GM19193 (cell line): ENCODE data around the gene VMO1.

Experiments
- POLR2A ChIP-seq: IDR thresholded peaks from 4 replicates; pipeline ENCODE4 v1.6.1; 2011; ENCODE audit not compliant: insufficient read depth, insufficient read length; ENCODE audit errors: extremely low read depth

Gene VMO1

DNA sequence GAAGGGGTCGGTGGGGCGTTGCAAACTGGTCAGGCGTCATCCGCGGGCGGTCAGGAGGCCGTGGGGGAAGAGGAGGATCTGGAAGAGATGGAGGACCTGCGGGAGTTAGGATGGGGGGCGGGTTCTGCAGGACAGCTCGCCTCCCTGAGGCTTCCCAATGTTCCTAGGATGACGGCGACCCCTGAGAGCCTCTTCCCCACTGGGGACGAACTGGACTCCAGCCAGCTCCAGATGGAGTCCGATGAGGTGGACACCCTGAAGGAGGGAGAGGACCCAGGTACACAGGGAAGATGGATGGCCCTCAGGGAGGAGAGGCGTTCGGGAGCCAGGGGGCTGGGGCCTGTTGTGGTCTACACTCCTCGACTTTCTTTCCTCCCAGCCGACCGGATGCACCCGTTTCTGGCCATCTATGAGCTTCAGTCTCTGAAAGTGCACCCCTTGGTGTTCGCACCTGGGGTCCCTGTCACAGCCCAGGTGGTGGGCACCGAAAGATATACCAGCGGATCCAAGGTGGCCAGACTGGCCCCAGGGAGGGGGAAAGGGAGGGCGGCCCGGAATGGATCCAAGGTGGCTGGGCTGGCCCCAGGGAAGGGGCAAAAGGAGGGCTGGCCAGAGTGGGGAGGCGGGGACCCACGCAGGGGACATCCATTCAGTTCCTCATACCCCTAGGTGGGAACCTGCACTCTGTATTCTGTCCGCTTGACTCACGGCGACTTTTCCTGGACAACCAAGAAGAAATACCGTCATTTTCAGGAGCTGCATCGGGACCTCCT is 21.6 kb upstream of the VMO1 start:
- no peak for TF ChIP-seq POLR2A

DNA sequence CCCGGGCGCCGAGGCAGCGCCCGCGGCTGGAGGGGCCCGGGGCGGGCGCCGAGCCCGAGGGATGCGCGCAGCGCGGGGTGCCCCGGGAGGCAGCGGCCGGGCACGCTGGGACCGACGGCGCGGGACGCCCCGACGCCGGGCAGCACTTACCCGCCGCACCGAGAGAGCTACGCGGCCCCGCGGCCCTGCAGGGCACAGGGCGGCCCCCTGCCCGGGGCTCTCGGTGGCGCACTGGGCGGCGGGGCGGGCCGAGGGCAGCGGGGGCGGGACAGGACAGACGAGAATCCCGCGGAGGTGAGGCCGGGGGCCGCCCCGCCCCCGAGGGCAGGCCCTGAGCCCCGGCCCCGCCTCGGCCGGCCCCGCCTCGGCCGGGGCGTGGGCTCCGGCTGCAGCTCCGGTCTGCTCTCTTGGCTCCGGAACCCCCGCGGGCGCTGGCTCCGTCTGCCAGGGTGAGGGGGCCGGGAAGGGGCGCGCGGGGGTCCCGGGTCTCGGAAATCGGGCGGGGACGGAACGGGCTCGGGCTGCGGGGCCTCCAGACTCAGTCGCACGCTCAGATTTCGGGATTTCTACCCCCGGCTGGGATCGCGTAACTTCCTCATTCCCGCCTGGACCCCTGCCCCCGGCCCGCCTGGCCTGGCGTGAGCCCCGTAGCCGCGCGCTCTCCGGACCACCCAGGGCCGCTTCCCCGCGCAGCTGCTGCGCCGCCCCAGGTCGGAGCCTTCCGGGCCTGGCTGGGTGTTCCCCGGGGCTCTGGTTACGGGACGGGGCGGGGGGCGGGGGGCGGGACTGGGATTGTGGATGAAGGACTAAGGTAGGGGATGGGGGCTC is 20.8 kb upstream of the VMO1 start, which contains the start of gene PLD2:
PLD2 (plus strand) TSS at position 376 of the 828 bp plus-strand sequence. CDS start 621 bp downstream, outside the sequence.
- peak; percentile 69 for TF ChIP-seq POLR2A

DNA sequence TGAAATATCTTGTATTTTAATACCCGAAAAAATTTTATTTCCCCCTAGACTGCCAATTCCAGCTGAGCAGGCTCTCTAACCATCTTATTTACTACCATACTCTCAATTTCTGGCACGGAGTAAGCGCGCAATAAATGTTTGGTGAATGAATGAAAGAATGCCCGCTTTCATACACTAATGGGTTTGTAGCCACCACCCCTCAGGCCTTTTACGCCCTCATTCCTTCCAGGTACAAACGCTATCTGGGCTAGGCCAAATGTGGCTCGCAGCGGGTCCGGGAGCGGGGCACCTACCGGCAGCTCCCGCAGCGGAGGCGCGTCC is 20.3 kb upstream of the VMO1 start:
- TF ChIP-seq POLR2A = no peak

DNA sequence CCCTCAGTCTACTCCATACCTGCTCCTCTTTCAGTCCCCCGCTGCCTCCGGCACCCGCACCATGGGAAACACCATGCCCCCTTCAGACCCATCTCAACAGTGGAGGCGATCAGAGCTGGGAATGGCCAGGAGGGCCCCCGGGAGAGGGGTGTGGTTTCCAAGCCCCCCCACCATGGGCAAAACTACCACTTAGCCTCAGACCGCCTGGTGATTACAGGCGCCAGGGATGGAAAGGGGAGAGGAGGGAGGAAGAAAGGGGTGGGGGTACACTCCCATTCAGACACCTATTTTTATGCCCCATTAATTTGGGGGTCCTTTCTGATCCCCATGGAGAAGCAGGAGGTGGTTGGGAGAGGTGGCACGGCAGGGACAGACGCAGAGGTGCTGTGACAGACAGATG is 16.1 kb upstream of the VMO1 start, which contains the start of gene C17orf114:
C17orf114 (minus strand) TSS at position 101 of the 400 bp plus-strand sequence.
- TF ChIP-seq POLR2A = no peak

DNA sequence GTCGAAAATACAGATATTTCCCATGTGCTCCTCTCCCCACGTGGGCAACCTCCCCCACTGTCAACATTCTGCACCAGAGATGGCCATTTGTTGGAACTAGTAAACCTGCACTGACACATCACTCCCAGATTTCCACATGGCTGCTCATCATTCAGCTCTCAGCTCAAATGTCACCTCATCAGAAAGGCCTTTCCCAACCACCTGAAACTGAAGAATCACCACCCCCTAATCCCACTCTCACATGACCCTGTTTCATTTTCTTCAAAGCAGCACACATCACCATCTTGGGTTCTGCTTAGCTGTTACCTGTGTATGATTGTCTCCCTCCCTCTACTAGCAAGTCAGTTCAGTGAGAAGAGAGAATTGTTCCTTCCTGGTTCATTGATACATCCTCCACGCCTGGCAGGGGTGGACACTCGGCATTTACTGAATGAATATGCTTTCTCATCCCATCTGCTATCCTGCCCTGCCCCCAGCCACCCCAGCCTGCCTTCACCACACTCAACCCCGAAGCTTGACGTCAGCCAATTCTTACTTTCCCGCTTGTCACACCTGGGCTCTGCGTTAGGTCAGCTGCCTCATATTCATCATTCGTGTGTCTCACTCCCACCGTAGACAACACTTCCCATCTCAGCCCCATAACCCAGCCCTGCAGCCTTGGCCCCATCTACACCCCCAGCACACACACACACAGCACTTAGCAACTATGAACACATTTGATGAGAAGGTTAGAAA is 14.5 kb upstream of the VMO1 start:
- no peak for TF ChIP-seq POLR2A

DNA sequence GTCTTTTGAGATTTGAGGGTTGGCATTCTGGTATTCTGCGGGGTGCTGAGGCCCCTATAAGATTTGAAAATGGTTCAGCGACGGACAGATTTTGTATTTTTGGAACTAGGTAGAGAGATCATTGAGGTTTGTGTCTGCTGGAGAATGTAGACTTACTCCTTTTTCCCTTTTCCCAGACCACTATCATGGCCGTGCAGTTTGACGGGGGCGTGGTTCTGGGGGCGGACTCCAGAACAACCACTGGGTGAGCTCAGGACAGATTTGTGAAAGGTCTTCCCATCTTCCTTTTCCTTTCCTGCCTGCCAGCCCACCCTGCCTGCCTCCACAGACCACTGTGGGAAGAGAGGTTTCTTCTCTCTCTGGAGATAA is 10.4 kb upstream of the VMO1 start:
- no peak for TF ChIP-seq POLR2A

DNA sequence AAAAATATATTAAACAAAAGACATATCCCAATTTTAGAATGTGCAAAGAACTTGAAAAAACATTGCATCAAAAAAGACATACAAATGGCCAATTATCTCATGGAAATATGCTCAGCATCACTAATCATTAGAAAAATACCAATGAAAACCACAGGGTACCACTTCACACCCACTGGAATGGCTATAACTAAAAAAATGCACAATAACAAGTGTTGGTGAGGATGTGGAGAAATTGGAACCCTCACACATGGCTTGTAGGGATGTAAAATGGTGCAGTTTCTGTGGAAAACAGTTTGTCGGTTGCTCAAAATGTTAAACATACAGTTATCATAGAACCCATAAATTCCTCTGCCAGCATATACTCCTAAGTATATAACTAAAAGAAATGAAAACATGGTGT is 9.0 kb upstream of the VMO1 start:
- no peak for TF ChIP-seq POLR2A

DNA sequence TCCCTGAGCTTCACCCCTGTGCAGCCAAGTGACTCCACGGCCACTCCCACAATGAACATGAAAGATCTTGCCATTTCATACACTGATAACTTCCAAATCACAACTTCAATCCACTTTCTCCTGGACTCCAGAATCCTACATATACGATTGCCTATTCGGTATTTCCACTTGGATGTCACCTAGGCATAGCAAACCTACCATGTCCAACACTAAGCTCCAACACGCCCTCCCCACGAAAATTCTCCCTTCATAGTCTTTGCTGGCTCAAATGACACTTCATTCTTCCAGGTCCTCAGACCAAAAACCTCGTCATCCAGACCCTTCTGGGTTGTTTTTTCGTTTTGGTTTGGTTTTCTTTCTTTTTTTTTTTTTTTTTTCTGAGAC is 4.5 kb upstream of the VMO1 start:
- TF ChIP-seq POLR2A = no peak

DNA sequence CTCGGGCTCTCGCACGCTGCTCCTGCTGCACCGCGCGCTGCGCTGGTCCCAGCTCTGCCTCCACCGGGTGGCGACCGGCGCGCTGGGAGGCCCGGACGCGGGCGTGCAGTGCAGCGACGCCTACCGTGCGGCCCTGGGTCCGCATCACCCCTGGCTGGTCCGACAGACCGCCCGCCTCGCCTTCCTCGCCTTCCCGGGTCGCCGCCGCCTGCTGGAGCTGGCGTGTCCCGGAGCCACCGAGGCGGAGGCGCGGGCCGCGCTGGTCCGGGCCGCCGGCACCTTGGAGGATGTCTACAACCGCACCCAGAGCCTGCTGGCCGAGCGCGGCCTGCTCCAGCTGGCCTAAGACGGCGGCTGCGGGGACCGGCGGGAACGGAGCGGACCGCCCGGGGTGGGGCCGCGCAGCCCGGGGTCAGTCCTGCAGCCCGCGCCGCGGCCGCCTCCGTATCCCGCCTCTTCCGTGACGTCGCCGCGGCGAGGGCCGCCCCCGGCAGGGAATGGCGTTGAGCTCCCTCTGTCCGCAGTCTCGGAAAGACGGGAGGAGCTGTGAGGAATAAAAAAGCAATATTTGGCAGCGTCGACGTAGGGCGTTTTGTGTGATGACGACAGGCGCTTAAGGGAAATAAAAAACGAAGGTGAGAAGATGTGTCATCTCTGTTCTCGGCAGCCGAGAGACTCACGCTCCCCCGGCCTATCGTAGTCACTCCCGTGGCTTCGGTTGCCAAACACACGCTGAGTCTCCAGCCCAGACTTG is 4.0 kb upstream of the VMO1 start:
- TF ChIP-seq POLR2A = peak; percentile 71

DNA sequence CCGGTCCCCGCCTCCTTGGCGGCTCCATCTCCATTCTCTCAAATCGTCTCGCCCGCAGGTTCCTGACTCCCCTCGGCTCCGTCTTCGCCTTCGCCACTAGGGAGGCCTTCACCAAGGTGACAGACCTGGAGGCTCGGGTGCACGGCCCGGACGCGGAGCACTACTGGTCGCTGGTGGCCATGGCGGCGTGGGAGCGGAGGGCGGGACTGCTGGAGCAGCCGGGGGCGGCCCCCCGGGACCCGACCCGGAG is 3.5 kb upstream of the VMO1 start:
- no peak for TF ChIP-seq POLR2A

DNA sequence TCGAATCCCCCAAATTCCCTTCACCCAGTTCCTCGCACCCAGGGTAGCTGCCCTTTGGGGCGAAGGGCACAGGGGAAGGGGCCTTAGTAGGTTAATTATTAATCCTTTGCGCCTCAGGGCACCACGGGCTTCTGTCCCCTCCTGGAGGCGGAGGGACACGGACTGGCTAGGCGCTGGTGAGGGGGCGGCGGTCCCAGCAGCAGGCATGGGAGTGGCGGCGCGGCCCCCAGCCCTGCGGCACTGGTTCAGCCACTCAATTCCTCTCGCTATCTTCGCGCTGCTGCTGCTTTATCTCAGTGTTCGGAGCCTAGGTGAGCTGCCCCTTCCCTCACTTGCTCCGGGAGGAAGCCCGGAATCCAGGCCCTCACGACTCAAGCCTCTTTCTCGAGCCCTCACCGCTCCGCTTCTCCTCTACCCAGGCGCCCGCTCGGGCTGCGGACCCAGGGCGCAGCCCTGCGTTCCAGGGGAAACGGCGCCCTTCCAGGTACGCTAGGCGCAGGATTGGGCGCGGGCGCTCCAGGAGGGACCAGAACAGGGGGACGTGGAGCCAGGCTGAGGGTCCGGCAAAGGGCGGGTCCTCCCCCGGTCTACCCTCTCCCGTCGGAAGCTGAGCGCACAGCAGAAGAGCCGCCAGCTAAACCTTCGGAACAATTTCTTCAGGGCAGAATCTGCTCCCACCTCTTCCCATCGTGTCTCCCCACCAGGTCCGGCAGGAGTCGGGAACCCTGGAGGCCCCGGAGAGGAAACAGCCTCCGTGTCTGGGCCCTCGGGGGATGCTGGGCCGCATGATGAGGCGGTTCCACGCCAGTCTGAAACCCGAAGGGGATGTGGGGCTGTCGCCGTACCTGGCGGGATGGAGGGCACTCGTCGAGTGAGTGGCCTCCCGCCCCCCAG is 2.9 kb upstream of the VMO1 start, which contains the start of gene GLTPD2:
GLTPD2 (plus strand) TSS at position 158 of the 894 bp plus-strand sequence; CDS start at position 206, 48 bp downstream.
- no peak for TF ChIP-seq POLR2A

DNA sequence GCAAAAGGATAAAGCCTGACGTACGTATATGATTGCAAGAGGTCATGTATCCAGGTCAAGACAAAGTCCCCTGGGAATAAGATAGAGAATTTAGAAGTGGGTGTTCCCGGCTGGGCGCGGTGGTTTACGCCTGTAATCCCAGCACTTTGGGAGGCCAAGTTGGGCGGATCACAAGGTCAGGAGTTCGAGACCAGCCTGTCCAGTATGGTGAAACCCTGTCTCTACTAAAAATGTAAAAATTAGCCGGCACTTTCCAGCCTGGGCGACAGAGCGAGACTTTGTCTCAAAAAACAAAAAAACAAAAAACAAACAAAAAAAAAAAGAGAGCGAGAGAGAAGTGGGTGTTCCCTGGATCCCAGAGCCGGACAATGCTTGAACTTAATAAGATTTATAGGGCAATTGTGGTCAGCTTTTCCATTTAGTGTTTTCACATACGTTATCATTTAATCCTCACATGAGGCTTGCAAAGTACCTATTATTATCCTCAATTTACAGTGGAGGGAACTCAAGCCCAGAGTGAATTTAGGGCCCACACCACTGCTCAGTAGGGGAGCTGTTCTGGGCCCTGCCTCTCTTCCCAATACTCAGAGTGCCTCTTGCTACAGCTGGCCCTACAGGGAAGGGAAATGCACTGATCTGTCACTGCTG is 2.1 kb upstream of the VMO1 start:
- TF ChIP-seq POLR2A = no peak

DNA sequence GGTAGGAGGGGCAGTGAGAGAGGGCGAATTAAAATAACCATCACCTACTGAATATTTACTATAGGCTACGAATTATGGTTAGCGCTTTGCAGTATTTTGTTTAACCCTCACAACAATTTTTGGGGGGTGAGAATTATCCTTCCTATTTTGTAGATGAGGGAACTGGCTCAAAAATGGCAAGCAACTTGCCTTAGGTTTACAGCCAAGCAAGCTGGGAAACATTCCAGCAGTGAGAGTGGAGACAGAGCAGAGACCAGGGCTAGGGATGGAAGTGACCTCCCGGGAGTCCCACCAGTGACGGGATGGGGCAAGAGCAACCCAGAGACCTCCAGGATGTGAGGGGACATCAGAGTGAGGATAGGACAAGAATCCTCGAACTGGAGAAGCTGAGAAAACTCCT is 352 bp upstream of the VMO1 start:
- TF ChIP-seq POLR2A = no peak
